Thyroid gland (tissue), 4 donors: ENCODE results near the gene CPLX3. TPM values are rescaled to one million over a fixed set of nuclear protein-coding genes. Genes with fewer than 3 reads are reported as not detected.

Experiments used
- DNase-seq, 2 donors: peaks; one replicate each; pipeline ENCODE4 v3.0.0-alpha.2; 2019
- H3K27ac ChIP-seq, 3 donors: fragments of 200-600 bp; sonication (generic); 1 replicate in 2 of 3; 2 replicates in 1 of 3; pipeline ENCODE4 v1.5.1; 2016 to 2019; ENCODE audit warnings: mild to moderate bottlenecking in 1 of 3, moderate library complexity in 1 of 3
- H3K27me3 ChIP-seq: fragments of 200-600 bp; sonication (generic); one replicate; pipeline ENCODE4 v1.5.1; 2019
- H3K36me3 ChIP-seq, 2 donors: fragments of 200-600 bp; sonication (generic); one replicate each; pipeline ENCODE4 v1.5.1; 2016 to 2019
- H3K4me1 ChIP-seq, 2 donors: fragments of 200-600 bp; sonication (generic); one replicate each; pipeline ENCODE4 v1.5.1; 2017 to 2019
- H3K4me3 ChIP-seq, 3 donors: fragments of 200-600 bp; sonication (generic); replicated peaks in 1 of 3; 1 replicate in 2 of 3; 2 replicates in 1 of 3; pipeline ENCODE4 v1.5.1; 2016; ENCODE audit warnings: mild to moderate bottlenecking in 1 of 3
- H3K9me3 ChIP-seq: fragments of 200-600 bp; sonication (generic); one replicate; pipeline ENCODE4 v1.5.1; 2017
- POLR2A ChIP-seq, 2 donors: fragments of 450-650 bp; IDR thresholded peaks; one replicate each; pipeline ENCODE4 v1.6.1; 2017; ENCODE audit warnings: antibody characterized with exemption in 2 of 2, mild to moderate bottlenecking in 2 of 2, moderate library complexity in 1 of 2
- WGBS, 2 donors: methylation state at CpG; one replicate each; pipeline ENCODE4 v1.1.5; 2017; 5-methylcytosine and 5-hydroxymethylcytosine counted together
- intact Hi-C: fragments of 100-400 bp; cut with DNase I; formaldehyde crosslinking; loops from one replicate; pipeline ENCODE4 v1.15.1; 2023
- total RNA-seq, 4 donors: library from RNA; depleted of rRNA; stranded (reverse); fragments of >200 nt; gene quantifications; one replicate each; pipeline ENCODE4 v1.2.3, GENCODE V29; 2016
- TF ChIP-seq, protein P1 (sequence below), 6 experiments: fragments of 200-600 bp in 3 of 6; fragments of 450-650 bp in 3 of 6; sonication (generic) in 3 of 6; IDR thresholded peaks; one replicate each; pipeline ENCODE4 v1.5.1; 2016 to 2019; ENCODE audit warnings: antibody characterized with exemption in 6 of 6, mild to moderate bottlenecking in 2 of 6, inconsistent platforms in 1 of 6, moderate library complexity in 1 of 6

CPLX3 gene
- total RNA-seq, 4 donors from 2014 or later = not detected

DNA sequence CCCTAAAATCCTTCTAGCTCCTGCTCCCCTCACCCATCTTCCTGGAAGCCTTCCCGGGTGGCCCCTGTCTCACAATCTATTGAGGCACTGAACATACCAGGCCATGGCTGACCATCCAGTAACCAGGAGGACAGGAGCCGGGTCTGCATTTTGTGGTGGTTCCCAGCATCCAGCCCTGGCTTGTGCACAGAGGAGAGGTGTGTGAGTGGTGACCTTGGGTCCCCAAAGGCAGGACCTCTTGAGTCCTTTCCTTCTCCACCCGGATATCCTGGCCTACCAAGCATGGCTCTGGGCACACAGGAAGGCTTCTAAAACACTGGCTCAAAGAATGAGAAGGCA lies 36.7 kb upstream of the CPLX3 start:
- H3K36me3 ChIP-seq = no peaks in the 10 kb centered on the region
- no peak for TF ChIP-seq POLR2A (IDR thresholded peaks at IDR 0.05)
- TF ChIP-seq, protein P1, sequence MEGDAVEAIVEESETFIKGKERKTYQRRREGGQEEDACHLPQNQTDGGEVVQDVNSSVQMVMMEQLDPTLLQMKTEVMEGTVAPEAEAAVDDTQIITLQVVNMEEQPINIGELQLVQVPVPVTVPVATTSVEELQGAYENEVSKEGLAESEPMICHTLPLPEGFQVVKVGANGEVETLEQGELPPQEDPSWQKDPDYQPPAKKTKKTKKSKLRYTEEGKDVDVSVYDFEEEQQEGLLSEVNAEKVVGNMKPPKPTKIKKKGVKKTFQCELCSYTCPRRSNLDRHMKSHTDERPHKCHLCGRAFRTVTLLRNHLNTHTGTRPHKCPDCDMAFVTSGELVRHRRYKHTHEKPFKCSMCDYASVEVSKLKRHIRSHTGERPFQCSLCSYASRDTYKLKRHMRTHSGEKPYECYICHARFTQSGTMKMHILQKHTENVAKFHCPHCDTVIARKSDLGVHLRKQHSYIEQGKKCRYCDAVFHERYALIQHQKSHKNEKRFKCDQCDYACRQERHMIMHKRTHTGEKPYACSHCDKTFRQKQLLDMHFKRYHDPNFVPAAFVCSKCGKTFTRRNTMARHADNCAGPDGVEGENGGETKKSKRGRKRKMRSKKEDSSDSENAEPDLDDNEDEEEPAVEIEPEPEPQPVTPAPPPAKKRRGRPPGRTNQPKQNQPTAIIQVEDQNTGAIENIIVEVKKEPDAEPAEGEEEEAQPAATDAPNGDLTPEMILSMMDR (IDR thresholded peaks at IDR 0.05) = no peak
- H3K27ac ChIP-seq = peak overlapping the region; percentile 38 to 72 (median 58)
- no peak overlapping the region for H3K4me3 ChIP-seq
- DNase-seq = no peak
- peaks cover 63 to 87% of the 10 kb centered on the region in 2 donors for H3K4me1 ChIP-seq
- WGBS, 2 donors = 54 to 58% methylated on average over 2 to 3 of the region's 3 CpGs
- intact Hi-C loops = no loop called here
- no peaks in the 10 kb centered on the region for H3K9me3 ChIP-seq
- H3K27me3 ChIP-seq = no peaks in the 10 kb centered on the region

DNA sequence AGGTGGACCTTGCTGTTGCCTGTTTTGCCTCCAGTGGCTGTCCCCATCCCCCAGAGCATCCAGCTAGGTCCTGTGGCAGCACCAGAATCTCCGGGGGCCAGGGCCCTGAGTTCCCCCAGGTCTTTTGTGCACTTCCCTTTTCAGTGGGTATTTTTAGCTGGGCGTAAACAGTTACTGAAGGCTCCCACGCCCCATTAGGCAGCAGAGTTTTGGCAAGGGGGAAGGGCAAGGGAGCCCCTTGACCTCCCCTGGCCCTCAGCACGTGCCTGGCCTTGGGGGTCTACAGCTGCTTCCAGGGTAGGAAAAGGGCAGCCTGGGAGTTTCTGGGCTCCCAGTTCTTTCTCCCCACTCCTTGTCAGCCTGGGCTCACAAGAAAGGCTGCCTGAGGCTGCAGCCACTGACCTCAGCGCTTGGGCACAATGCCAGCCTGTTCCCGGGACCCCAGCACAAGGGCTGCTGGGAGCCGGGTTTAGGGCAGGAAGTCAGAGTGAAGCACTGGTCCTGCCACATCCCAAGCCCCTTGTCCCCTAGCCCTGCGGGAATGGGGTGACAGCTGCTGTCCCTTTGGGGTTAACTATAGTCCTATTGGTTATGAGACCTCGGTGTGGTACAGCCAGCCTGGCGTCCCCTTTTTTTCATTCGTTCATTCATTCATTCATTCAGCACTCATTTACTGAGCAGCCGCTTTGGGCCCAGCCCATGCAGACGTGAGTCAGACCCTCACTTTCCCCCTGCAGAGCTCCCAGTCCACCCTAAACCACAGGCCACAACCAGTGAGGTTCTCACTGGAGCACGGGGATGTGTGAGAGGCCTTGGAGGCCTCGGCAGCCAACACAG lies 36.1 kb upstream of the CPLX3 start:
- no peaks in the 10 kb centered on the region for H3K9me3 ChIP-seq
- peak overlapping the region; percentile 42 to 72 (median 58) for H3K27ac ChIP-seq
- no peak for TF ChIP-seq POLR2A (IDR thresholded peaks at IDR 0.05)
- TF ChIP-seq, protein P1 (IDR thresholded peaks at IDR 0.05) = no peak
- H3K4me1 ChIP-seq = peaks cover 58 to 81% of the 10 kb centered on the region in 2 donors
- WGBS, 2 donors = 53 to 56% methylated on average over 11 to 15 of the region's 15 CpGs
- H3K27me3 ChIP-seq = no peaks in the 10 kb centered on the region
- intact Hi-C loops = no loop called here
- DNase-seq = peak; percentile 52 to 59
- no peaks in the 10 kb centered on the region for H3K36me3 ChIP-seq
- H3K4me3 ChIP-seq = no peak overlapping the region

DNA sequence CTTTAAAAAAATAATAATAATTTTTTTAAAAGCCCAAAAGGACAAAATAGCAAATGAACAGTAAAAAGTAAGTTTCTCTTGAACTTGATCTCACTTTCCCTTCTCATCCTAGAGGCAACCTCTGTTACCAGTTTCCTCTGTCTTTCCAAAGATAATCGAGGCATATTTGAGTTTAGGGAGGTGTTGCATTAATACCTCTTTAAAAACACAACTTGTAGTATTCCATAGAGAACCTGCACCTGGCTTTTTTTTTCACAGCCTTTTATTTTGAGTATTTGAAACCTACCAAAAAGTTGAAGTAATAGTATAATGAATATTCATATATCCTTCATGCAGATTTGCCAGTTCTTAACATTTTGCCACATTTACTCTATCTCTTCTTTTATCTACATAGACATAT lies 35.4 kb upstream of the CPLX3 start:
- H3K9me3 ChIP-seq = no peaks in the 10 kb centered on the region
- H3K4me1 ChIP-seq = peaks cover 50 to 74% of the 10 kb centered on the region in 2 donors
- H3K36me3 ChIP-seq = no peaks in the 10 kb centered on the region
- DNase-seq = no peak
- peak overlapping the region; percentile 47 to 58 (median 57) for H3K27ac ChIP-seq
- no peaks in the 10 kb centered on the region for H3K27me3 ChIP-seq
- intact Hi-C loops = no loop called here
- no peak overlapping the region for H3K4me3 ChIP-seq
- TF ChIP-seq, protein P1 (IDR thresholded peaks at IDR 0.05) = no peak
- TF ChIP-seq POLR2A (IDR thresholded peaks at IDR 0.05) = no peak
- WGBS, 2 donors = 64 to 76% methylated on average over 1 of the region's 1 CpG

DNA sequence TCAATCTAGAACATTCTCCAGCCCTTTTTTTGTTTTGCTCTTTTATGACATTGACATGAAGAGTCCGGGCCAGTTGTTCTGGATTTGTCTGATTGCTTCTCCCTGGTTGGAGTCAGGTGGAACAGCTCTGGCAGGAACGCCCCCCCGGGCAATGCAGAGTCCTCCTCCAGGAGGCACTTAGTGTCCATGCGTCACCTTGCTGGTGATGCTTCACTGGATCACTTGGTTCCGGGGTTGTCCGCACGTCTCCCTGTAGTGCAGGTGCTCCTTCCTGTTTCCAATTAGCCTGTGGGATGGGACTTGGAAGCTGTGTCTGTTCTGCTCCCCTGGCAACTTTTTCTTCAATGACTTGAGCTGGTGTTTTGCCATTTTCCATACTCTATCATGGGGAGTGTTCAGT lies 34.8 kb upstream of the CPLX3 start:
- no peaks in the 10 kb centered on the region for H3K36me3 ChIP-seq
- peak overlapping the region; percentile 47 to 58 (median 57) for H3K27ac ChIP-seq
- TF ChIP-seq POLR2A (IDR thresholded peaks at IDR 0.05) = peak in 1 of 2 donors; percentile 17
- TF ChIP-seq, protein P1 (IDR thresholded peaks at IDR 0.05) = no peak
- no peak overlapping the region for H3K4me3 ChIP-seq
- peaks cover 44 to 67% of the 10 kb centered on the region in 2 donors for H3K4me1 ChIP-seq
- WGBS, 2 donors = 28 to 44% methylated on average over 7 of the region's 7 CpGs
- no peaks in the 10 kb centered on the region for H3K27me3 ChIP-seq
- intact Hi-C loops = no loop called here
- no peaks in the 10 kb centered on the region for H3K9me3 ChIP-seq
- peak; percentile 95 to 96 for DNase-seq
